ENCODE data around the gene PGF. TPM values are rescaled to one million over a fixed set of nuclear protein-coding genes. Genes with fewer than 3 reads are reported as not detected.
"Not testable (repeated sequence)": the region's sequence is repeated elsewhere in the genome, so short reads cannot be mapped to it uniquely, and the experiment has no call there.

PGF gene
- total RNA-seq, 1 donor from 2014 or later = 2.9 TPM

DNA sequence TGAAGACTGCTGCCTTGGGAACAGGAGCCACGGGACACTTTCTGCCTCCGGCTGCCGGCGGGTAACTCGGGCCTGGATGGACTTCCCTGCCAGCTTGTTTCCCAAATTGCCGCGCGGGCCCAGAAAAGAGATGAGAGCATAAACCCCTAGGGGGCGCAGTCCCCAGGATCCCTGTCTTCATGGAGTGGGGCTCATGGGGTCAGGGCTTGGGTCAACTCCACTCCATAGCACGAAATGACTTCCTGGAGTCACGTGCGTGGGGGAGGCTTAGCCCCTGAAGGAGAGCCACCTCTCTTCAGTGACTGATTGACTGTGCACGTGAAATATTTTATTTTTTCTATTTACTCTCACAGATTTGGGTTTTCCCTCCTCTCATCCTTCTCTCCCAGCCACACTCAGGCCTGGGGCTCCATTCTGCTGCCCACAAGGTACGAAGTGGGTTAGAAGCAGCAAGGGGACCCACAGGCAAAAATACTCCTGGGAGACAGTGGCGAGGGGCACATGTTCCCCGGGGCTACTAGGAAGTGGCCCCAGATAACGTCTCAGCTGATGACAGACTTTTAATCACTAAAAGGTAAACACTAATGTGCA lies 10.0 kb downstream of the PGF start:
- DNase-seq (ENCODE audit: low spot score) = no peak

- DNase-seq (ENCODE audit: low spot score) = no peak
Measured at GRCh38 chr14:74942608-74943007, 12.8 kb downstream of the PGF start.

DNA sequence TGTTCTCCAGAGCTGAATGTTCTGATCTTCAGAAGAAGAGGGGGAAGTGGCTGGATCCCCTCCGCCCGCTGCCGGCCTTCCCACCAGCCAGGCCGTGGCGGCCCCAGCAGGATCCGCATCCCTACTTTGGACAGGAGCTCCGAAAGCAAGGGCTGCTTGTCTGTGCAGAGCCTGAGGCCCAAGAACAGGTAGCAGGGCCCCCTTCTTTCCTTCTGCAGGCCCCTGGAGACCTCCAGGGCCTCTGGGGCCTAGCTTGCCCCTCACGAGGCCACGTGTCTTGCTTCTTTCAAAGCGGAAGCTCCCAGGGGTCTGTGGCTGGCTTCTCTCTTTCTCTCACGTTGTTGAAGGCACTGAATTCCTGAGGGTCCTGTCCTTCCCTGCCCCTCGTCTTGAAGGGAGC lies 13.2 kb downstream of the PGF start:
- no peak for DNase-seq (ENCODE audit: low spot score)

DNA sequence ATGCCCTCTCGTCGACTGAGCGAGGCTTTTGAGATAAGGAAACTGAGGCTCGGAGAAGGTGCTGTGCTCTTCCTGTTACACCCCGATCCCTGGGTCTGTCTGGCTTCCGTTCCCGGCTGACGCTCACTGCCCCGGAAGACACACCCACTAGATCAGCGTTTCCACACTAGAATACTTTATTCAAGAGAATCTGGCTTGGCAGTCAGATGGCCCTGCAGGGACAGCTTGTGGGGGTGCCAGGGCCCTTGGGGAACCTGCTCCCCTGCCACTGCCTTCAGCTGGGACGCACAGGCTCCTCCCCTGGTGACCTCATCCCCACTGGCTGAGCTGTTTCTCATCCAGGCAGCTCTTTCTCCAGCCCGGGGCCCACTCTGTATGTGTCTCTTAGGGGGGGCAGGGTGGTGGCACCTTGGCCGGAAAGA lies 13.7 kb downstream of the PGF start:
- no peak for DNase-seq (ENCODE audit: low spot score)

- DNase-seq (ENCODE audit: low spot score) = no peak
Measured at GRCh38 chr14:74940956-74941565, 14.3 kb downstream of the PGF start.

DNA sequence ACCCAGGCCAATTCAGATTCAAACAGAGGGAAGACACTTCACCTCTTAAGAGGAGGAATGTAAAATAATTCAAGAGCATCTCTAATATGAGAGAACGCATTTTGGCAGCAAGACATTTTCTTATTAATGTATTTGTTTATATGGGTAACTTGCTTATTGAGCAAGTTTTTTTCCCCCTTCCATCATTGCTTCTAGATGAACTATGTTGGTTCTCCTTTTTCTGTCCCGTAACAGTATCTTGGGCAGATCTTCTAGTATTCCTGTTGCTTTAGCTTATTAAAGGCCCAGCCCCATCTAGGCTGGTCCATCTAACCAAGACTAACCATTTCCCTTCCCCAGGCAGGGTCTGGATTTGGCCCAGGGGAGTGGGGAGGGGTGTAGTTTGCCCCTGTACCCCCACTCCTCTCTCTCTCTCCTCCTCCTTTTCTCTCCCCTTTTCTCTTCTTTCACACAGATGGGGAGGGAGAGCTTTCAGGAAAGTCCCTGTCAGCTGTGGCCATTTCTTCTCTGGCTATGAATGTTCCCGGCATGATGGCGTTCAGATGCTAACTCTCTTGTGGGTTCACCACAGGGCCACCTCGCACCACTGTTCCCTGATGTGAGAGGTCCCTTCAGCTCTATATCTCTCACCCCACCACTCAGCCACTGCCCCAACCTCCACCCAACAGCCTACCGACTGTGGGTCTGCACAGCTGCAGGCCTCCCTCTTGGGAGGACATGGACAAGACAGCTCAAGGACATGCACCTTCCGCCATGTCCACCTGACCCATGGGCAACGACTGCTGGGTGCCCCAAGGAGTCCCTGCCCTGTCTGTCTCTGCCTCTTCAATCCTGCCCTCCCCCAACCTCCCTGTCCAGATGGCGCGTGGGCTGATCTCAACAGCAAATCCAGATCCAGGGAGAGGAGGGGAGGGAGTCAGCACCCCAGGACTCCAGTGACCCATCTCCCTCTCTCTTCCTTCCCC lies 16.6 kb downstream of the PGF start:
- no peak for DNase-seq (ENCODE audit: low spot score)

DNA sequence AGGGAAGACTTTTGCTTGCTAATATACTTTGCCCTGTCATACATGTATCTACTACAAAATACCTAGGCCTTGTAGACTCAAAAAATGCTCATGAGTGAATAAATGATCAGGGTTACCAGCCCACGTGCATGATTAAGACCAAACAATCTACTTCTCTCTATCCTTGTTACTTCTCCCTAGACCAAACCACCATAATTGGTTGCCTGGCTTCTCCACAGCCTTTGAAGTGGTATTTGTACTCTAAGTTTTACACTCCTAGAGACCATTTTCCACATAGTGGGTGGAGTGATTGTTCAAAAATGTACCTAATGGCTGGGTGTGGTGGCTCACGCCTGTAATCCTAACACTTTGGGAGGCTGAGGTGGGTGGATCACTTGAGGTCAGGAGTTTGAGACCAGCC lies 18.2 kb downstream of the PGF start:
- DNase-seq (ENCODE audit: low spot score) = no peak

DNA sequence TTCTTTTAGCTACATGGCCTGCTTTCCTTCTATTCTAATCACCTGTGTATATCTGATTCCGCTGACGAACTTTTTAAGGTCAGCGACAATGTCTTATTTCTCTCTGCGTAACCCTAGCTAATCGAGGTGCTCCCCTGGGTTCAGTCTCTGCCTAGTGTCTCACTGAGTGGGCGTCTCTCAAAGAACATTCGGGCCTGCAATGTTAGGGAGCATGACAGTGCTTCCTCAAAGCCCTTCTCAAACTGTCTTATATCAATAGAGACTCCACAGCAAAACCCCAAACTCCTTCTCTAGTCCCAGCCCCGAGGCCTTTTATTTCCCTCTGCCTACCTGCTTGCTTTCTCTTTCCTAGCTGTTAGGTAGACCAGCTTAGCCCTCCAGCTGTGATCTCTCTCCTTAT lies 18.7 kb downstream of the PGF start:
- DNase-seq (ENCODE audit: low spot score) = no peak

GRCh38 chr14:74936151-74936550 lies 19.2 kb downstream of the PGF start:
- DNase-seq (ENCODE audit: low spot score) = no peak

GRCh38 chr14:74935360-74935680 lies 20.1 kb downstream of the PGF start:
- DNase-seq (ENCODE audit: low spot score) = no peak

DNA sequence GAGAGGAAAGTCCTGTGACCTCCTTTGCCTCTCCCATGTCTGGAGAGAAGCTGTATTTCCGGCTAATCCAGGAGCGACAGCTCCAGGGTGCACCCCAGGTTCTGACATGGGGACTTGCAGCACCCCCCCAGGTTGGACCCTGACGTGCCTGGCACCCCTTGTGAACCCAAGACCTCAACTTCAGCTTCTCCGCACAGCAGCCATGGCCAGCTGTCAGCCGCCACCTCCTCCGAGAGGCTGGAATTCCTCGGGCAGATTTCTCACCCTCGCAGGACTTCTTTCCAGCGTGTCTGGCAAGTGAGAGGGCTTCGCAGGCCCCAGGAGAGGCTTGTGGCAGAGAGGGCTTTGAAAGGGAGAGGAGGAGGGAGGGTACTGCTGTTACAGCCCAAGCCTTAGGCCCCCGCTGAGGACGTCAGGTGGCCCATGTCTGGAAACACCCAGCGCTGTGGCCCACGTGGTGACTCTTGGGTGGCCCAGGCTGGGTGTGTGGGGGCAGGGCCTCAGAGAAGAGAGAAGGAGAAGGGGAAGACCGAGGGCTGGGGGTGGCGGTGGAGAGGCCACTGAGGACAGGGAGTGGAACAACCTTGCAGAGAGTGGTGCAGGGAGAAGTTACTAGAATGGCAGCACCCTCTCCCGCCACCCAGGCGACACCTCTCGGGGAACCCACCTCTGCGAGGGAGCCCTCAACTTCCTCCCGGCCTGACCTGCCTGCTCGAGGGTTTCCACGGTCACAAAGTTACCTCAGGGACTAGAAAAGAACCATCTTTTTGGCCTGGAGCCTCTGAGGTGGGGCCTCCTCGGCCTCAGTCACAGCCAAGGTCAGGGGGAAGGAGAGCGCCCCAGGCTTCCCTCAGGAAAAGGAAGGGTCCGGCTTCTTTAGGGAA lies 20.7 kb downstream of the PGF start:
- no peak for DNase-seq (ENCODE audit: low spot score)

DNA sequence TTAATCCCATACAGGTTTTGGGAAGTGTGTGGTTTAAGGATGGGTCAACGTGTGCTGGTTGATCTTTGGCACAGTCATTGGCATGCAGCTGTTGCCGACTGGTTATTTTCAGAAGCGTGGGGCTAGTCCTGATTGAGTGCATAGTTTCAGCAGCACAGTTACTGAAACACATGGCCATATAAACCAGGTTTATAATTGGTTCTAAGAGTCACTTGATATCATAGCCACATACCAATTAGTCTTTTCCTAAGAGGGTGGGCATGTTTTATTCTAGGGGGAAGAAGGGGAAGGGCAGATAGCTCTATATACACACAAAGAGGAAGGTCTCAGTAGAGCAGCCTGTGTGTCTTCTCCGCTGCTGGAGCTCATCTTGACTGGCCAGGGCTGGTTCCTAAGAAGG lies 21.4 kb downstream of the PGF start:
- no peak for DNase-seq (ENCODE audit: low spot score)

DNA sequence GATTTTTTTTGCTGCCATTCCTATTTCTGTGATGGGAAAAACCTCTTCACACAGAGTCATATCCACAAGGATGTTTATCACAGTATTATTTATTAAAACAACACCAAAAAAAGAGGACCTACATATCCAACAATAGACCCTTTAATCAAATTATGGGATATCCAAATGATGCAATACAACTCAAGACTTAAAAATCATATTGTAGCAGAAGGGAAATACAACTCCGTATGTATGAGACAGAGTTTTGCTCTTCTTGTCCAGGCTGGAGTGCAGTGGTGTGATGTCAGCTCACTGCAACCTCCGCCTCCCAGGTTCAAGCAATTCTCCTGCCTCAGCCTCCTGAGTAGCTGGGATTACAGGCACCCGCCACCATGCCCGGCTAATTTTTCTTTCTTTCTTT lies 22.5 kb downstream of the PGF start:
- DNase-seq (ENCODE audit: low spot score) = not testable (repeated sequence)

GRCh38 chr14:74932401-74932901 lies 22.9 kb downstream of the PGF start:
- DNase-seq (ENCODE audit: low spot score) = no peak

GRCh38 chr14:74931744-74932143 lies 23.7 kb downstream of the PGF start:
- not testable (repeated sequence) for DNase-seq (ENCODE audit: low spot score)

GRCh38 chr14:74929242-74929641 lies 26.2 kb downstream of the PGF start:
- DNase-seq (ENCODE audit: low spot score) = no peak

GRCh38 chr14:74927225-74927624 lies 28.2 kb downstream of the PGF start:
- no peak for DNase-seq (ENCODE audit: low spot score)

GRCh38 chr14:74924061-74924460 lies 31.3 kb downstream of the PGF start:
- DNase-seq (ENCODE audit: low spot score) = no peak

- DNase-seq (ENCODE audit: low spot score) = no peak
Measured at GRCh38 chr14:74922752-74923401, 32.5 kb downstream of the PGF start, which contains the start of gene RPS6KL1. Gene RPS6KL1 (minus strand): TSS chr14:74923260. CDS start chr14:74921541, 1,719 bp downstream.

GRCh38 chr14:74921987-74922751 lies 33.2 kb downstream of the PGF start:
- no peak for DNase-seq (ENCODE audit: low spot score)
